Measurements from ENCODE around the gene TFAP2D. TPM values are rescaled to one million over a fixed set of nuclear protein-coding genes. Genes with fewer than 3 reads are reported as not detected.

The TFAP2D gene
- not detected for total RNA-seq

GRCh38 chr6:50713226-50713625 lies at the start of gene TFAP2D:
TSS of gene TFAP2D (plus strand) at chr6:50713526. CDS start at chr6:50714056, 530 bp downstream.
- Histone ChIP-seq H3K4me1 (ENCODE audit: control insufficient read depth in 1 of 2, low read depth in 2 of 2) (no peaks in the 10 kb centered on the region), H3K36me3 (no peaks in the 10 kb centered on the region), H3K4me3 (no peak within 1 kb of the TSS), H3K27me3 (replicated peaks; ENCODE audit: insufficient read depth) (no peaks in the 10 kb centered on the region), H3K9me3 (no peaks in the 10 kb centered on the region), H3K27ac (no peak within 1 kb of the TSS)
- ATAC-seq (ENCODE audit: insufficient number of reproducible peaks, low FRiP score, low read depth), result no peak
- no peak for TF ChIP-seq CTCF (IDR thresholded peaks at IDR 0.05)
- no peak for DNase-seq (ENCODE audit: low spot score)

GRCh38 chr6:50663806-50664205 lies 49.5 kb upstream of the TFAP2D start:
- H3K27me3 ChIP-seq (replicated peaks; ENCODE audit: insufficient read depth), result no peaks in the 10 kb centered on the region
- H3K4me3 ChIP-seq, result no peak overlapping the region
- H3K27ac ChIP-seq, result no peak overlapping the region
- no peaks in the 10 kb centered on the region for H3K9me3 ChIP-seq
- no peaks in the 10 kb centered on the region for H3K36me3 ChIP-seq
- H3K4me1 ChIP-seq (ENCODE audit: control insufficient read depth in 1 of 2, low read depth in 2 of 2), result no peaks in the 10 kb centered on the region
- ATAC-seq (ENCODE audit: insufficient number of reproducible peaks, low FRiP score, low read depth) (no peak), DNase-seq (ENCODE audit: low spot score) (no peak)
- no peak for TF ChIP-seq CTCF (IDR thresholded peaks at IDR 0.05)

- Histone ChIP-seq H3K27ac (no peak overlapping the region), H3K4me1 (ENCODE audit: control insufficient read depth in 1 of 2, low read depth in 2 of 2) (no peaks in the 10 kb centered on the region), H3K4me3 (no peak overlapping the region), H3K9me3 (no peaks in the 10 kb centered on the region), H3K27me3 (replicated peaks; ENCODE audit: insufficient read depth) (no peaks in the 10 kb centered on the region), H3K36me3 (no peaks in the 10 kb centered on the region)
- no peak for ATAC-seq (ENCODE audit: insufficient number of reproducible peaks, low FRiP score, low read depth)
- no peak for DNase-seq (ENCODE audit: low spot score)
- no peak for TF ChIP-seq CTCF (IDR thresholded peaks at IDR 0.05)
These were observed 47.2 kb upstream of the TFAP2D start for GRCh38 chr6:50666089-50666488.

- H3K36me3 ChIP-seq, result no peaks in the 10 kb centered on the region
- no peak for DNase-seq (ENCODE audit: low spot score)
- H3K27me3 ChIP-seq (replicated peaks; ENCODE audit: insufficient read depth), result no peaks in the 10 kb centered on the region
- H3K9me3 ChIP-seq, result no peaks in the 10 kb centered on the region
- H3K27ac ChIP-seq, result no peak overlapping the region
- no peak for TF ChIP-seq CTCF (IDR thresholded peaks at IDR 0.05)
- H3K4me1 ChIP-seq (ENCODE audit: control insufficient read depth in 1 of 2, low read depth in 2 of 2), result no peaks in the 10 kb centered on the region
- H3K4me3 ChIP-seq, result no peak overlapping the region
- no peak for ATAC-seq (ENCODE audit: insufficient number of reproducible peaks, low FRiP score, low read depth)
These were observed 32.0 kb upstream of the TFAP2D start for GRCh38 chr6:50681213-50681824.

GRCh38 chr6:50689210-50689609 lies 24.1 kb upstream of the TFAP2D start:
- Histone ChIP-seq H3K4me3 (no peak overlapping the region), H3K36me3 (no peaks in the 10 kb centered on the region), H3K9me3 (no peaks in the 10 kb centered on the region), H3K27ac (no peak overlapping the region), H3K27me3 (replicated peaks; ENCODE audit: insufficient read depth) (no peaks in the 10 kb centered on the region), H3K4me1 (ENCODE audit: control insufficient read depth in 1 of 2, low read depth in 2 of 2) (no peaks in the 10 kb centered on the region)
- no peak for ATAC-seq (ENCODE audit: insufficient number of reproducible peaks, low FRiP score, low read depth)
- DNase-seq (ENCODE audit: low spot score), result no peak
- no peak for TF ChIP-seq CTCF (IDR thresholded peaks at IDR 0.05)

Measured in thoracic aorta (tissue), 2 donors.